Measurements from ENCODE around the gene SMIM36. TPM values are rescaled to one million over a fixed set of nuclear protein-coding genes. Genes with fewer than 3 reads are reported as not detected.

Gene SMIM36
- total RNA-seq, 1 donor from 2014 or later: not detected

- Histone ChIP-seq H3K27me3 (ENCODE audit: control insufficient read depth, insufficient read depth, low read length) (no peaks in the 10 kb centered on the region), H3K4me3 (ENCODE audit: low read depth, low read length) (no peak overlapping the region), H3K36me3 (ENCODE audit: control insufficient read depth, insufficient read depth, low read length) (peaks cover 3% of the 10 kb centered on the region)
- no peak for FAIRE-seq
- TF ChIP-seq CTCF (IDR thresholded peaks at IDR 0.05; ENCODE audit: insufficient read depth, low read length, severe bottlenecking): no peak
- no peak for DNase-seq (ENCODE audit: low read depth)
These were observed 96.3 kb downstream of the SMIM36 start for GRCh38 chr17:55414983-55415382.

GRCh38 chr17:55413825-55414489 lies 97.3 kb downstream of the SMIM36 start:
- Histone ChIP-seq H3K4me3 (ENCODE audit: low read depth, low read length) (no peak overlapping the region), H3K27me3 (ENCODE audit: control insufficient read depth, insufficient read depth, low read length) (no peaks in the 10 kb centered on the region), H3K36me3 (ENCODE audit: control insufficient read depth, insufficient read depth, low read length) (peaks cover 4% of the 10 kb centered on the region)
- no peak for FAIRE-seq
- DNase-seq (ENCODE audit: low read depth): no peak
- no peak for TF ChIP-seq CTCF (IDR thresholded peaks at IDR 0.05; ENCODE audit: insufficient read depth, low read length, severe bottlenecking)

GRCh38 chr17:55411463-55411855 lies 99.8 kb downstream of the SMIM36 start:
- DNase-seq (ENCODE audit: low read depth) (no peak), FAIRE-seq (no peak)
- no peak for TF ChIP-seq CTCF (IDR thresholded peaks at IDR 0.05; ENCODE audit: insufficient read depth, low read length, severe bottlenecking)
- Histone ChIP-seq H3K36me3 (ENCODE audit: control insufficient read depth, insufficient read depth, low read length) (peaks cover 4% of the 10 kb centered on the region), H3K4me3 (ENCODE audit: low read depth, low read length) (no peak overlapping the region), H3K27me3 (ENCODE audit: control insufficient read depth, insufficient read depth, low read length) (no peaks in the 10 kb centered on the region)

- TF ChIP-seq CTCF (IDR thresholded peaks at IDR 0.05; ENCODE audit: insufficient read depth, low read length, severe bottlenecking): no peak
- Histone ChIP-seq H3K36me3 (ENCODE audit: control insufficient read depth, insufficient read depth, low read length) (peaks cover 4% of the 10 kb centered on the region), H3K27me3 (ENCODE audit: control insufficient read depth, insufficient read depth, low read length) (no peaks in the 10 kb centered on the region), H3K4me3 (ENCODE audit: low read depth, low read length) (no peak overlapping the region)
- FAIRE-seq (no peak), DNase-seq (ENCODE audit: low read depth) (peak; percentile 53)
These were observed 100.4 kb downstream of the SMIM36 start for GRCh38 chr17:55410722-55411462.

- no peak for TF ChIP-seq CTCF (IDR thresholded peaks at IDR 0.05; ENCODE audit: insufficient read depth, low read length, severe bottlenecking)
- FAIRE-seq (no peak), DNase-seq (ENCODE audit: low read depth) (no peak)
- Histone ChIP-seq H3K27me3 (ENCODE audit: control insufficient read depth, insufficient read depth, low read length) (no peaks in the 10 kb centered on the region), H3K4me3 (ENCODE audit: low read depth, low read length) (no peak overlapping the region), H3K36me3 (ENCODE audit: control insufficient read depth, insufficient read depth, low read length) (peaks cover 4% of the 10 kb centered on the region)
These were observed 102.0 kb downstream of the SMIM36 start for GRCh38 chr17:55409030-55409800.

Data from bronchial epithelial cell (primary cell).